ENCODE measurements around the gene GATA6. TPM values are rescaled to one million over a fixed set of nuclear protein-coding genes. Genes with fewer than 3 reads are reported as not detected.

The GATA6 gene
- total RNA-seq, 1 donor from 2014 or later: 22.1 TPM

GRCh38 chr18:22189449-22190166, 20.2 kb downstream of the GATA6 start:
- Histone ChIP-seq H3K27me3 (ENCODE audit: low read depth) (no peaks in the 10 kb centered on the region), H3K9me3 (no peaks in the 10 kb centered on the region), H3K4me1 (peaks cover 83% of the 10 kb centered on the region), H3K27ac (peak overlapping the region; percentile 76), H3K36me3 (peaks cover 18% of the 10 kb centered on the region), H3K4me3 (no peak overlapping the region)
- intact Hi-C loops (cut with DNase I): no loop called here
- DNase-seq (no peak), ATAC-seq (peak in 1 of 2 donors; percentile 15)
- no peak for TF ChIP-seq CTCF (IDR thresholded peaks at IDR 0.05)

GRCh38 chr18:22191346-22191695, 21.9 kb downstream of the GATA6 start:
- TF ChIP-seq CTCF (IDR thresholded peaks at IDR 0.05): no peak
- no peak overlapping the region for H3K4me3 ChIP-seq
- DNase-seq (no peak), ATAC-seq (no peak)
- peak overlapping the region; percentile 54 for H3K27ac ChIP-seq
- peaks cover under 1% of the 10 kb centered on the region for H3K36me3 ChIP-seq
- intact Hi-C loops (cut with DNase I): no loop called here
- no peaks in the 10 kb centered on the region for H3K9me3 ChIP-seq
- no peaks in the 10 kb centered on the region for H3K27me3 ChIP-seq (ENCODE audit: low read depth)
- peaks cover 82% of the 10 kb centered on the region for H3K4me1 ChIP-seq

GRCh38 chr18:22191923-22192322, 22.5 kb downstream of the GATA6 start:
- H3K9me3 ChIP-seq: no peaks in the 10 kb centered on the region
- no peak overlapping the region for H3K4me3 ChIP-seq
- intact Hi-C loops (cut with DNase I): no loop called here
- no peak for TF ChIP-seq CTCF (IDR thresholded peaks at IDR 0.05)
- peak overlapping the region; percentile 54 for H3K27ac ChIP-seq
- H3K4me1 ChIP-seq: peaks cover 88% of the 10 kb centered on the region
- ATAC-seq (no peak), DNase-seq (no peak)
- H3K36me3 ChIP-seq: no peaks in the 10 kb centered on the region
- H3K27me3 ChIP-seq (ENCODE audit: low read depth): no peaks in the 10 kb centered on the region

GRCh38 chr18:22193466-22193865, 24.1 kb downstream of the GATA6 start:
- Histone ChIP-seq H3K4me1 (peaks cover 77% of the 10 kb centered on the region), H3K9me3 (no peaks in the 10 kb centered on the region), H3K27me3 (ENCODE audit: low read depth) (no peaks in the 10 kb centered on the region), H3K4me3 (peak overlapping the region; percentile 1), H3K36me3 (no peaks in the 10 kb centered on the region), H3K27ac (peak overlapping the region; percentile 57)
- no peak for TF ChIP-seq CTCF (IDR thresholded peaks at IDR 0.05)
- intact Hi-C loops (cut with DNase I): no loop called here
- DNase-seq (no peak), ATAC-seq (no peak)

GRCh38 chr18:22194151-22194598, 24.8 kb downstream of the GATA6 start:
- Histone ChIP-seq H3K27me3 (ENCODE audit: low read depth) (no peaks in the 10 kb centered on the region), H3K27ac (peak overlapping the region; percentile 57), H3K36me3 (no peaks in the 10 kb centered on the region), H3K9me3 (no peaks in the 10 kb centered on the region), H3K4me3 (peak overlapping the region; percentile 1), H3K4me1 (peaks cover 70% of the 10 kb centered on the region)
- ATAC-seq (peak; percentile 23 to 30), DNase-seq (no peak)
- TF ChIP-seq CTCF (IDR thresholded peaks at IDR 0.05): no peak
- intact Hi-C loops (cut with DNase I): no loop called here

Data from lower lobe of right lung (tissue), 2 donors.